CD4-positive, alpha-beta T cell treated with Interleukin-6 for 4 hours (primary cell): ENCODE results near the gene ANKRD40CL.
"Not testable (repeated sequence)": the region's sequence is repeated elsewhere in the genome, so short reads cannot be mapped to it uniquely, and the experiment has no call there.

Experiments used
- DNase-seq: peaks from one replicate; pipeline ENCODE4 v3.0.0-alpha.2; 2020; ENCODE audit warnings: mixed read lengths

Gene ANKRD40CL, protein sequence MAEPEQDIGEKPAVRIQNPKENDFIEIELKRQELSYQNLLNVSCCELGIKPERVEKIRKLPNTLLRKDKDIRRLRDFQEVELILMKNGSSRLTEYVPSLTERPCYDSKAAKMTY

DNA sequence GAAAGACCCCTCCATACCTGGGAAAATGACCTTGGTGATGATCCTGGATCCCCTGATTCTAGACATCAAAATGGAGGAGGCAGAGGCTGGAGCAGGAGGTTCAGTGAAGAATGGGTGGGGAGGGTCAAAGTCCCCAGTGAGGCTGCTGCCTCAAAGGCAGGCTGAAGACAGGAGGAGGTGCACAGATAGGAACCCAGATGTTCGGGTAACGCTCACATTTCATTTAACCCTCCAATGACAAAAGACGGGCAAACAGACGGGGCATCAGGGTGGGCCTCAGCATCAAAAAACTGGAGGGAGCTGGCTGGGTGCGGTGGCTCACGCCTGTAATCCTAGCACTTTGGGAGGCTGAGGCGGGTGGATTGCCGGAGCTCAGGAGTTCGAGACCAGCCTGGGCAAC lies at the start of gene ANKRD40CL:
Gene ANKRD40CL, minus strand, starts transcription at position 73 of the 400 bp plus-strand sequence. CDS start 605 bp downstream, outside the sequence.
- DNase-seq, result no peak

DNA sequence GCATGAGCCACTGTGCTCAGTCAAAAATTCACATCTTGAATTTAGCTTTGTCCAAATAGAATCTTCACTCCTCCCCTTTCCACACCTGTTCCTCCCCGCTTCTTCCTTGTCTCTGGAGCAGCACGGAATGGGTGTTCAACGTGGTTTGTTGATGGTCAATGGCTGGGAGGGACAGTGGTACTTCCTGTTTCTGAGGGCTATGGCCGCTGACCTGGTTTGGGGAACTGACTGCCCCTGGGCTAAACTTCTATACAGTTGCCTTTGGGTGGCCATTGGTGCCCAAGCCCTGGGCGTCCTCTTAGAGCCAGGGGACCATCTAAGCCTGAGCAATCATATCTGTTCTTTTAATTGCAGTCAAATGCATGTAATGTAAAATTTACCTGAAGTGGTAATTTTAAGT lies 49.0 kb upstream of the ANKRD40CL start:
- DNase-seq, result no peak

DNA sequence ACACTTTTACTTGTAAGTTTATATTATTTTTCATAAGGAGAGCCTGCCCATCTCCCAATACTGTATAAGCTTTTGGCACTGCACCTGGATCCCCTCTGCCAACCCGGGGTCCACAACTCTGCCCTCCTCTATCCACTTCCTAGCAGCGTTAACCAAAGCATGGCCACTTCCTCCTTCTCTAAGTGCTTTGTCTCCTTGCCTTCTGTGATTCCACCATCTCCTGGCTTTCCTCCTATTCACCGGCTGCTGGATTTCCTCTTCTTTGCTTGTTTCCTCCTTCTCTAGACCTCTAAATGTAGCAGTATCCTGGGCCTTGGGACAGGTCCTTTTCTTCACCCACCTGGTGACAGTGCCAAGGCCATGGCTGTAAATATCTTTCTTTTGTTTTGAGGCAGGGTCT lies 48.1 kb upstream of the ANKRD40CL start:
- DNase-seq, result no peak

DNA sequence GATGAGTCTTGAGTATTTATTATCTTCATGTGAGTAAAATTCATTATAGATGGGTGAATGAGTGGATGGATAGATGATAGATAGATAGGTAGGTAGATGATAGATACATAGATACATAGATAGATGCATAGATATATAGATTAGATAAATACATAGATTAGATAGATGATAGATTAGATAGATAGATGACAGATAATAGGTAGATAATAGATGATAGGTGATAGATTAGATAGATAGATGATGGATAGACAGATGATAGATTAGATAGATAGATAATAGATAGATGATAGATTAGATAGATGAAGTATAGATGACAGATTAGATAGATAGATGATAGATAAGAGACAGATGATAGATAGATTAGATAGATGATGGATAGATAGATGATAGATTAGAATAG lies 46.3 kb upstream of the ANKRD40CL start:
- no peak for DNase-seq

DNA sequence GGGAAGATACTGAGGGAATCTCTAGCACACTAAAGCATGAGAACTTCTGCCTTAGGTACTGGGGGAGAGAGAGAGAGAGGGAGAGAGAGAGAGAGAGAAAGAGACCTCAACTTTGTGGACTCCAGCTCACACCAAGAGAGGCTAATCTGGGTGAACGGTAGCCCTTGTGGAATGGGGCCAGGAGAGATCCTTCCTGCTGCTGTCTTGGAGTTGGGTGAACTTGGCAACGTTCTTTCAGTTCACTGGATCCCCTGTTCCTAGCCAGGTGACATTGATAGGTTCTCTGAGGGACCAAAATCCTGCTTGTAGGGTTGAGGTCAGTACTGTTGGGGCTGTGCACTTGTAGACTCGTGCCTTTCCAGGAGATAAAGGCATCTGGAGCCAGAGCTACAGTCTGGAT lies 41.6 kb upstream of the ANKRD40CL start:
- DNase-seq, result no peak

DNA sequence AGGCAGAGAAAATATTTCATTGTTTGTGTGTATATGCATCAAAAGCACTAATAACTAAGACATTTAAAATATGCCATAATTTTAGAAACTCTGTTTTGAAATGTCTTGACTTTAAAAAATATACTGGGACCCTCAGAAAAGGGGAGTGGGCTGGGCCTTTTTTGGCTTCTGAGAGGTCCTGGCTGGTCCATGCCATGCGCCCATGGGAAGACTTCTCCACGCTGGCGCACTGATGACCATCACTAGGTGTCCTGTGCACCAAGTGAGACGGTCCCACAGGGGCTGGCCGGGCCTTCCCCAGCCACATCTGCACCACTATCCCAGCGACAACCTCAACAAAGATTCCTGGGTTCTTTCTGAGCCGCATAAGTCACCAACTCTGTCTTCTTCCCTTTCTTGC lies 41.1 kb upstream of the ANKRD40CL start:
- DNase-seq, result no peak

DNA sequence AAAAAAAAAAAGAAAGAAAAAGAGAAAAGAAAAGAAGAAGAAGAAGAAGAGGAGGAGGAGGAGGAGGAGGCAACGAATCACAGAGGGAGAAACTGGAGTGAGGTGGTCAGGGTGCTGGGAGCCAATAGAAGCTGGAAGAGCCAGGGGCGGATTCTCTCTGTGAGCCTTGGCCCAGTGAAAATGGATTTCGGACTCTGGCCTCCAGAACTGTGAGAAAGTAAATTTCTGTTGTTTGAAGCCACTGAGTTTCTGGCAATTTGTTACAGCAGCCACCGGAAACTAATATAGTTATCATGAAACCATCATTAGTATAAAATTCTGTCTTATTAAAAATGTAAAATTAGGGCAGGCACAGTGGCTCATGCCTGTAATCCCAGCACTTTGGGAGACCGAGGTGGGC lies 40.4 kb upstream of the ANKRD40CL start:
- no peak for DNase-seq

DNA sequence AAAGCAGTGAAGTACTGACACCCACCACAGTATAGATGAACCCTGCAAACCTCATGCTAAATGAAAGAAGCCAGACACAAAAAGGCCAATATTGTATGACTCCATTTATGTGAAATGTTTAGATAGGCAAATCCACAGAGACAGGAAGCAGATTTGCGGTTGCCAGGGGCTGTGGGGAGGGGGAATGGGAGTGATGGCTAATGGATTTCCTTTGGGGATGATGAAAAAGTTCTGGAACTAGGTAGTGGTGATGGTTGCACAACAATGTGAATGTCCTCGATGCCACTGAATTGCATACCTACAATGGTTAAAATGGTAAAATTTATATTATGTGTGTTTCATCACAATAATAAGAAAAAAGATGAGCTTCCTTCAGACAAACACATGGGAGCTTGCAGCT lies 39.7 kb upstream of the ANKRD40CL start:
- DNase-seq, result no peak

DNA sequence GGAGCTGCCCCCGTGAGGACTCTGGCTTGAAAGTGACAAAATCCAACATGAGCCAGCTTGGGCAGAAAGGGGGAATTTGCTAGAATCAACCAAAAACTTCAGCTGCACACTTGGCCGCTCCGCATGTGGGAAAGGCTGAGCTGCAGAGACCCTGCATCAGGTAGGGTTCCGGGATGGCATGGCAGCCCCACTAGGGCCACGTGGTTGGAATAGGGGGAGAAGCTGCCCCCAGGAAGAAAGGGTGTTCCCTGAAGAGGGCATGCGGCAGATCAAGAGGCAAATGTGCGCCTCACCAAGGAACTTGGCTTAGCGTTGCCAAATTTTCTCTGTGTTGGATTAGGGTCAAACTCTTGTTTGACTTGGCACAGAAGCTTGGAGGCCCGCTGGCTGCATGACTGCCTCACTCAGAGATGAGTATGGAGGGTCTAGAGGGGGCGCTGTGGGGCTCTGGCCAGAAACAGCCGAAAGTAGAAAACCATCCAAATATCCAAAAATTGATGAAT lies 38.9 kb upstream of the ANKRD40CL start:
- DNase-seq, result no peak

DNA sequence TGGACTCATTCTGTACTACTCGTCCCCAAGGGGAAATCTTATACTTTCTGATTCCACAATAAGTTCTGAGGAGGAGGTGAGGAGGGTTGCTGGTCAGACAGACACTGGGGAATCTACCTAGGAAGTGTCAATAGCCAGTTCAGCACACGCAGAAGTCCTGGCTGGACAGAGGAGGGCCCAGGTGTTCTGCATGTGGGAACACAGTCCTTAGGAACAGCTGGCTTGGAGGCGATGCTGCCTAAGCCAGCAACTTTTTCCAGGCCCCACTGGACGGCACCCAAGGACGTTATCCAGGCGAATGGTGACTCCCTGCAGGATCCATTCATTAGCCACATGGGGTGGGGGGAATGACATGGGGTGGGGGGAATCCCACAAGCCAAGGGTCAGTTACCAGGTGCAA lies 38.2 kb upstream of the ANKRD40CL start:
- DNase-seq, result no peak

DNA sequence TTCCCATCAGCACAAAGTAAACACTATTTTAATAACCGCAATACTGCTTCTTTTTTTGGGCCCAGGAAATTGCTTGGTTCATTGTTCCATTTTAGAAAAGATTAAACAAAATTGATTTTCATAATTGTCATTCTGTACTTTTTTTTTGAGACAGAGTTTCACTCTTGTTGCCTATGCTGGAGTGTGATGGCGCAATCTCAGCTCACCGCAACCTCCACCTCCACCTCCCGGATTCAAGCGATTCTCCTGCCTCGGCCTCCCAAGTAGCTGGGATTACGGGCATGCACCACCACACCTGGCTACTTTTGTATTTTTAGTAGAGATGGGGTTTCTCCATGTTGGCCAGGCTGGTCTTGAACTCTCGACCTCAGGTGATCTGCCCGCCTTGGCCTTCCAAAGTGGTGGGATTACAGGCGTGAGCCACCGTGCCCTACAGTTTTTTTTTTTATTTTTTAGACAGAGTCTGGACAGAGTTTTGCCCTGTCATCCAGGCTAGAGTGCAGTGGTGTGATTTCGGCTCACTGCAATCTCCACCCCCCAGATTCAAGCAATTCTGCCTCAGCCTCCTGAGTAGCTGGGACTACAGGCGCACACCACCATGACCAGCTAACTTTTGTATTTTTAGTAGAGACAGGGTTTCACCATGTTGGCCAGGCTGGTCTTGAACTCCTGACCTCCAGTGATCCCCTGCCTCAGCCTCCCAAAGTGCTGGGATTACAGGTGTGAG lies 37.6 kb upstream of the ANKRD40CL start:
- DNase-seq, result not testable (repeated sequence)

DNA sequence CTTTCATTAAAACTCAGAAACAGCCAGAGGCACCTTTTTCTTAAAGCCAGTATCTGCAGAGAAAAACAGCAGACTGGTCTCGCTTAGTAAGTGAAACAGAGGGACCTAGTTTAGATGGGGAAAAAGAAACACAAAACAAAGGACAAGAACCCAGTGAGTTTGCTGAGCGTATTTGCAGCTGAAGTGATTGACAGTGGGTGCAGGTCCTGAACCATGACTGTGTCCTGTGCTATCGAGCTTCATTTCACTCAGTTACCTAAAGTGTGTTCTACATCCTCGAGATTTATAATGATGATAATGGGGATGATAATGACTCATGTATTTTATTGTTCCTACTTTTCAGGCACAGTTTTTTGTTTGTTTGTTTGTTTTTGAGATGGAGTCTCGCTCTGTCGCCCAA lies 36.4 kb upstream of the ANKRD40CL start:
- no peak for DNase-seq

DNA sequence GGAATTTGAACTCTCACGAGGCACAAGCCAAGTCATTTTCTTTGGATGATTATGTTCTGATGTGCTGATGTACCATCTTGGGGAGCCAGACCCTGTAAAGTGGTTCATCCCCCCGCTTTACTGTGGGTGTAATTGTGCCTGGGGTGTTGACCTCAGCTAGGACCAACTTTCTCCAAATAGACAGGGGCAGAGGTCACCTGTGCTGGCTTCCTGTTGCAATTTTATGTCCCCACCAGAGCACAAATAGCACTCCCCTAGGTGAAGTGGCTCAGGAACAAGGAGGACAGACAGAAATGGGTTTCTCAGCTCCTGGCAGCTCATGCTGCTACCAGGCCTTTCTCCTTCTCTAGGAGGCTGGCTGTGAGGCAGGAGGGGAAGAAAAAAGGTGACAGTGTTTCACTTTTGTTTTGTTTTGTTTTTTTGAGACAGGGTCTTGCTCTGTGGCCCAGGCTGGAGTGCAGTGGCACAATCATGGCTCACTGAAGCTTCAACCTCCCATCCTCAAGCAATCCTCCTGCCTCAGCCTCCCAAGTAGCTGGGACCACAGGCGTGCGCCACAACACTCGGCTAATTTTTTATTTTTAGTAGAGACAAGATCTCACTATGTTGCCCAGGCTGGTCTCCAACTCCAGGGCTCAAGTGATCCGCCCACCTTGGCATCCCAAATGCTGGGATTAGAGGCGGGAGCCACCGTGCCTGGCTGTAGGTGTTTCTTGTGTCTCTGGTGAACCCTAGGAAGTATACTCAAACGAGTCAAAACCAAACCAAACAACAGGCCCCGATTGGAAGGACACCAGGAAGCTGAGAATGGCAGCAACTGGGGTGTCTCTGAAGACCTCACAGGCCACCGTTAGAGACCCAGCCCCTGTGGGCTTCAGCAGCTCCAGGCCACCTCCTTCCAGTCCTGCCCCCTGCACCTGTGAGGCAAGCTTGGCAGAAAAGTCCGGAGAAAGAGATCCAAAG lies 35.6 kb upstream of the ANKRD40CL start:
- no peak for DNase-seq

DNA sequence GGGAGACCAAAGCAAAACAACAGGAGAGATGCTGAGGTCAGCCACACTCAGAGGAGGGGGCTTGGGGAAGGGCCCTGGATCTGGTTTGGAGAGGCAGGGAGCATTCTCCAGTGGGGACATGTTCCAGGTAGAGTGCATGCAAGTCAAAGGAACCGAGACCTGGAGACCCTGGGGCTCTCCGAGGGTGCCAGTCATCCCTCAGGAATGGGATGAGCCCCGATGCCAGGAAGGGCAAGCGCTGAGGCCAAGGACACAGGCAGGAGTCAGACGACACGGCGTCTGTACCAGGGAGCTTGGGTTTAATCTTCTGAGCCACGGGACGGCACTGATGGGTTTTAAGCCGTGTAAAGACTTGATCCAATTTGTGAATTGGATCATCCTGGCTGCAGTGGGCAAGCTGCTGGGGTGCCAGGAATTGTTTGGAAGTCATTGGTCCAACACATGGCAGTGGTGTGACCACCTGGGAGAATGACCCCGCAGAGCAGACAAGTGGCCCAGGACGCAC lies 32.9 kb upstream of the ANKRD40CL start:
- DNase-seq, result no peak

DNA sequence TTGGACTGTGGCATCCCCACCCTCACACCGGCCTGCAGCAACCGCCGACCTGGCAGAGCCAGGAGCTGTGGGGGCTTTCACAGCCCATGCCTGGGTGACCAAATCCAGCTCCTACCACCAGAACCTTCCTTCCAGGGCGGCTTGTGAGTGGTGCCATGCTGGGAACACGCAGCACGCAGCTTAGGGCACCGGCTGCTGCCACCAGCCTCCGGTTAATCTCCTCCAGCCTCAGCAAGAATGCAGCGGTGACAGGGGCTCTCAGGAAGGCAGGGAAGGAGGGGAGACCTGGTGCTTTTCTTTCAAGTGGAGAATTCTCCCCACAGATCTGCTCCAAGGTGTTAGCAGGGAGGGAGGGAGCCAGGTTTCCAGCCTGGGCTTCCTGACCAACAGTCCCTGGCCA lies 32.3 kb upstream of the ANKRD40CL start:
- DNase-seq, result no peak

DNA sequence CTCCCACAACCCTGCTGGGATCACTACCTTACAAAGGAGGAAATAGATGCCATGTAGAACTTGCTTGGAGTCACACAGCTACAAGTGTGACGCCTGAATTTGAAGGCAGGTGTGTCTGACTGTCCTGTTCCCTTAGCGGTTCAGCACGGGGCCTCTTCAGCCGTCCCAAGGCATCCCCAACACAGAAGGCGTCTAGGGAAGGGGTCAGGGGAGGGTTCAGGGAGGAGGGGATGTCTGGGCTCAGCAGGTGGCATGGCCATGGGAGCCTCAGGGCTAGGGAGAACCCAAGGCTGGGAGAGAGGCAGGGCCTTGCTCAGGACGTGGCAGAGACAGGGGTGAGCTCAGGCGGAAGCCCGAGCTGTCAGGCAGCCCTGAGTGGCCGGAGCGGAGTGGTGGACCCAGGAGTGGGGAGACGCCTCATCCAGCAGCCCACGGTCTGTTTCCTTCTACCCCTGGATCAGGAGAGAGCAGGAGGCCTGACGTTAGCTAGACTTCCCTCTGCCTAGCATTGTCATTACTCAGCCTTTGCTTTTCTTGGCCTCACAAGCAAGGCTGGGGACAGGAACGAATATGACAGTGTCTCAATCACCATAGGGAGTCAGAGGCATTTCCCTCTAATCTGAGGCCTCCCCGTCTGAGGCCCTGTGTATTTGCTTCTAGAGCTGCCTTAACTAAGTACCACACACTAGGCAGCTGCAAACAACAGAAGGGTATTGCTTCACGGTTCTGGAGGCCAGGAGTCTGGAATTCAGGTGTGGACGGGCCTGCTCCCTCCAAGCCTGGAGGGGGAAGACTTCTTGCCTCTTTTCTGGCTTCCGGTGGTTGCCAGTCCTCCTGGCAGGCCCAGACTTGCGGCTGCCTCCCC lies 31.3 kb upstream of the ANKRD40CL start:
- DNase-seq, result no peak

DNA sequence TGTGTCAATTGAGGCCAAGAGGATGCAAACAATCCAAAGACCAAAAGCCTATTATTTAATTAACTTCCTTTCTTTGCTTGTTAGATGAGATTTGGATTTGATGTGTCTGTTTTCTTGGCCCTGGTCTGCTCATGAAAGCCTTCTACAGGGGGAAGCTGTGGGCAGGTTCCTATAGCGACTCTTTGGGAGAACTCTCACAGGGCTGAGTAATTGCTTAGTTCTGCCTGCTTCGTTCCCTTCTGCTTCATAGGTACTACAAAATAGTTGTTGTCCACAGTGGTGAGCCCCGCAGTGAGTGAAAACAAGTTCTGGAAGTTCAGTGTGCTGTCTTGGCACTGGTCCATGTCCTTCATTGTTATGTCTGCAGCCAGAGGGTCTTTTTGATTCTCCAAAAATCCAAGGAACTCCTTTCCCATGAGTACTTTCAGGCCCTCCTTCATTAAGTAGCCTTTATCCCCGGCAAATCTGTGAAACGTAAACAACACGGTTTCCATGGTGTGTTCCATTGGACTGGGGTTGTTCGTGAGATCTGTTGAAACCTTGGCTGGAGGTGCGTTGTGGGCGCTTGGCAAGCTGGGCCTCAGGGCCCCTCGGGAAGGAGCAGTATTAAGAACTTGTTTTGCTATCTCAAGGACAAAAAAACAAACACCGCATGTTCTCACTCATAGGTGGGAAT lies 30.0 kb upstream of the ANKRD40CL start:
- DNase-seq, result no peak

DNA sequence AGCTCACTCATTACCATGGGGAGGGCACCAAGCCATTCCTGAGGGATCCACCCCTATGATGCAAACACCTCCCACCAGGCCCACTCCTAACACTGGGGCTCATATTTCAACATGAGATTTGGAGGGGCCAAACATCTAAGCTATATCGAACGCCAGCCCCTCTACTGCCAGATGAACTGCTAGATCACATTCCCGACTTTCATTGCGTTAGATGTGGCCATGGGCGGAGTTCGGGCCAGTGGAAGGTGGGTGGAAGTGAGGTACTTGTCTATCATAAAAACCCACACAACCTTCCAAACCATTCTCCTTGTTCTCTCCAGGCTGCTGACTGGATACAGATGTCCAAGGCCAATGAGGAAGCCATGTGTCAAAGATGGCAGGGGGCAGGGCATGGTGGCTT lies 27.0 kb upstream of the ANKRD40CL start:
- DNase-seq, result no peak

DNA sequence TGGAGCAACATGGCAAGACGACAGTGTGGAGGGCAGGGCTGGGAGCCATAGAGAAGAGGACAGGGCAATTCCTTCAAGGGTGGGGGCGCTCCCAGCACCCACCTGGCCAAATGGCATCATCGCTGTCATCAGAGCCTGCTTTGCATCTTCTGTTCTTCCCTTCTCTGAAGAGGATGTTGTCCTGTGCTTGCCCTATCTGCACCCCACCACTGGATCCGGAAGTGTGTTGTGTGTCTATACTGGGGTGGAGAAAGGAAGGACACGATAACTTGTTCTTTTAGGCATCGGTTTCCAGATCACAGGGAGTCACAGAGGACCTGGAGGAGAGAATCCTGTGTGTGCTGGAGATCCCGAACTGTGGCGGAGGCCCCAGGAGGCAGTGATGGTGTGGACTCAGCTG lies 25.7 kb upstream of the ANKRD40CL start:
- DNase-seq, result no peak

DNA sequence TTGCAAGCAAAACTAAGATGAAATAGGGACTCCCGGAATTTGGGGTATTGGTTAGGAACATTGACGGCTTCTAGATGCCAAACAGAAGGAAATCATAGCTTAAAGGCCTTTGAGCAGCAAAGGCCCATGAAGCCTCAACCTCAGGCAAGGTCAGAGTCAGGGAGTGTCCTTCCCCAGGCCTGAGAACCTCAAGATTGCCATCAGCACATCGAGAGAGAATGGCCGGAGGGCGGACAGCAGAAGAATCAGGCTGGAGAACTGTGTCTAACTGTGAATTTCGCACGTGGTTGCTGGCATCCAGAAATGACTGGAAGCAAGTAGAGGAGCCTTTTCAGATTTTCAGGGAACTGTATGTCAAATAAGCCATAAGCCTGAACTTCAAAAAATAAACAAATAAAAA lies 24.8 kb upstream of the ANKRD40CL start:
- no peak for DNase-seq

DNA sequence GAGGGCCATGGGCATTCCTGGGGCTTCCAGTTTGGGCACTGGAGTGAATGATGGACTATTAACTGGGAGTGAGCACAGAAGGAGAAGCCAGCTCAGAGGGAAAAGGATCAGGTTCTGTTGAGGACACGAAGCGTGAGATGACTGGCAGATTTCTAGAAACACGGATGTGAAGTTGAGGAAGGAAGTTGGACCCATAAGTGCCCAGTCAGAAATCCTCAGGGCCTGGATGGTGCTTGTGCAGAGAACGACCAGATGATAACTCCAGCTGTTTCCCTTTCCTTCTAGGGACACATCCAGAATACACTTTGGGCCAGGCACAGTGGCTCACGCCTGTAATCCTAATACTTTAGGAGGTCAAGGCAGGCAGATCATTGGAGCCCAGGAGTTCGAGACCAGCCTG lies 23.3 kb upstream of the ANKRD40CL start:
- no peak for DNase-seq

DNA sequence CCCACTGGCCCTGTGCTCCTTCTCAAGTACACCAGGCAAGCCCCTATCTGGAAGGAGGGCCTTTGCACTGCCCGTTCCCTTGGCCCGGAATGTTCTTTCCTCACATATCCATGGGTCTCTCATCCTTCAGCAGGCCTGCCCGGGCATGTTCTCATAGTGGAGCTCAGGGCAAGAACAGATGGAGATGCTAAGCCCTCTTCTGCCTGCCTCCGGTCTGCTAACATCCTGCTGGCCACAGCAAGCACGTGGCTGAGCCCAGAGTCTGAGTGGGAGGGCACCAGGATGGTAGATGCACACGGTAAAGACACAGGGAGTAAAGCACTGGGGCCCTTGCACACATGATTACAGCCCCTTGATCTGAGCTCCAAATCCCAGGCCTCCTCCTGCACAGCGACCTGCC lies 19.8 kb upstream of the ANKRD40CL start:
- no peak for DNase-seq
